Hepatocyte (in vitro differentiated cells): ENCODE results near the gene TYW3.

Experiments used
- EZH2 ChIP-seq: fragments of 200-600 bp; sonication (generic); IDR thresholded peaks from 2 replicates; pipeline ENCODE4 v1.6.1; 2016; ENCODE audit warnings: antibody characterized with exemption, mild to moderate bottlenecking, borderline replicate concordance
- TF ChIP-seq, protein P1 (sequence below): fragments of 200-600 bp; sonication (generic); IDR thresholded peaks from 2 replicates; pipeline ENCODE4 v1.5.1; 2016; ENCODE audit warnings: antibody characterized with exemption, mild to moderate bottlenecking; ENCODE audit not compliant: poor library complexity

DNA sequence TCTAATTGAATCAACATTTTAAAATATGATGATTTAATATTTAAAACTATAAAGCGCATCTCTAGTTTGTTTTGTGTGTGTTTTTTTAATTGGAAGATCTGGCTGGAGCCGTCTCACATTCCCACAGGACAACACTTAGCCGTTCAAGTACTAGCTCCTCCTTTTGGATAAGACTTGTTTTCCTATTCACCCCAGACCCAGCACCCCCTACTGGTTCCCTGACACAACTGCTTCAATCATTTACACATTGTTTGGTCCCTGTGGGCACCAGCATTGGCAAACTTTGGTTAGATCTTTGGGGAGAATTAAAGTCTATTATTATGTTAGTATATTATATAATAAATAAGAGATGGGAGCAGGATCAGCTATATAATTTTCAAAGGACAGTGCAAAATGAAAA, 34.5 kb downstream of the TYW3 start:
- TF ChIP-seq EZH2 = no peak
- TF ChIP-seq, protein P1, sequence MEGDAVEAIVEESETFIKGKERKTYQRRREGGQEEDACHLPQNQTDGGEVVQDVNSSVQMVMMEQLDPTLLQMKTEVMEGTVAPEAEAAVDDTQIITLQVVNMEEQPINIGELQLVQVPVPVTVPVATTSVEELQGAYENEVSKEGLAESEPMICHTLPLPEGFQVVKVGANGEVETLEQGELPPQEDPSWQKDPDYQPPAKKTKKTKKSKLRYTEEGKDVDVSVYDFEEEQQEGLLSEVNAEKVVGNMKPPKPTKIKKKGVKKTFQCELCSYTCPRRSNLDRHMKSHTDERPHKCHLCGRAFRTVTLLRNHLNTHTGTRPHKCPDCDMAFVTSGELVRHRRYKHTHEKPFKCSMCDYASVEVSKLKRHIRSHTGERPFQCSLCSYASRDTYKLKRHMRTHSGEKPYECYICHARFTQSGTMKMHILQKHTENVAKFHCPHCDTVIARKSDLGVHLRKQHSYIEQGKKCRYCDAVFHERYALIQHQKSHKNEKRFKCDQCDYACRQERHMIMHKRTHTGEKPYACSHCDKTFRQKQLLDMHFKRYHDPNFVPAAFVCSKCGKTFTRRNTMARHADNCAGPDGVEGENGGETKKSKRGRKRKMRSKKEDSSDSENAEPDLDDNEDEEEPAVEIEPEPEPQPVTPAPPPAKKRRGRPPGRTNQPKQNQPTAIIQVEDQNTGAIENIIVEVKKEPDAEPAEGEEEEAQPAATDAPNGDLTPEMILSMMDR = no peak
